ENCODE results near the gene DLG5.

Gene DLG5

DNA sequence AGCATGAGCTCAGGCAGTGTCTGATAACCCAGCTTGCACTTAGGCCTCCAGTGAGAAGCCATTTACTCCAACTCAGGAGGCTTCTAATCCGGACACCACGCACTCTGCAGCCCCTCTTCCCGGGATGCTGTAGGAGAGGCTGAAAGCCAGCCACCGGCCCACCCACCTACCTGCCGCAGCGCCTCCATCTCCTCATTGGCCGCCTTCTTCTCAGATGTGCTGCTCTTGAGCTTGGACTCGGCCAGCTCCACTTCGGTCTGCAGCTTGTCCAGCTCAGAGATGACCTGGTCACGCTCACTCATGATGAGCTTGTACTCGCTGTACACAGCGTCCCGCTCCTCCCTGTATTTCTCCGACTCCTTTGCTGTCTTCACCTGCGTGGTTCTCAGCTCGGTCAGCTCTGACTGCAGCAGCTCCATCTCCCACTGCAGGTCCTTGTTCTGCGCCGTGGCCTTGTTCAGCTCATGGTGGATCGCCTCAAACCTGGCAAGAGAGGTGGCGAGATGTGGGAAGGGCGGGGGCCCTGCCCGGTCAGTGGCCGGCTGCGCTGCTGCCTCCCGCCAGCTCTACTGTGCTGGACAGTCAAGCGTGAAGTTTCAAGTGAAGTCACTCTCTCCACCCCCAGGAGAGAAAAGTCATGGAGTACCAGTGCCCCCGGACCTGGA is 84.7 kb downstream of the DLG5 start:
- no peak for DNase-seq

DNA sequence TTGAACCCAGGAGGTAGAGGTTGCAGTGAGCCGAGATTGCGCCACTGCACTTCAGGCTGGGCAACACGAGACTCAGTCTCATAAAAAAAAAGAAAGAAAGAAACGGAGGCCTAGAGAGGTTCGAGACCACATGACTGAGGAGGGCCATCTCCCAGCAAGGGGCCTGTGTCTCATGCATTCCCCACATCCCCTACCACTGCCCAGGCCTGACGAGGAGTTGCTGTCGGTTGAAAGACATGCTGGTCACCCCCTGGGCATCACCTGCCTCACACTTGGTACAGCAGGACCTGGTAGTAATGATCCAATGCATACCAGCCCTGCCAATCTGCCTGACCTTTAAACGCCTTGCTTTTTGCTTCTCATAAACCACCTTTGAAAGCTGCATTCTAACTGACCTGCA is 85.9 kb downstream of the DLG5 start:
- no peak for DNase-seq

DNA sequence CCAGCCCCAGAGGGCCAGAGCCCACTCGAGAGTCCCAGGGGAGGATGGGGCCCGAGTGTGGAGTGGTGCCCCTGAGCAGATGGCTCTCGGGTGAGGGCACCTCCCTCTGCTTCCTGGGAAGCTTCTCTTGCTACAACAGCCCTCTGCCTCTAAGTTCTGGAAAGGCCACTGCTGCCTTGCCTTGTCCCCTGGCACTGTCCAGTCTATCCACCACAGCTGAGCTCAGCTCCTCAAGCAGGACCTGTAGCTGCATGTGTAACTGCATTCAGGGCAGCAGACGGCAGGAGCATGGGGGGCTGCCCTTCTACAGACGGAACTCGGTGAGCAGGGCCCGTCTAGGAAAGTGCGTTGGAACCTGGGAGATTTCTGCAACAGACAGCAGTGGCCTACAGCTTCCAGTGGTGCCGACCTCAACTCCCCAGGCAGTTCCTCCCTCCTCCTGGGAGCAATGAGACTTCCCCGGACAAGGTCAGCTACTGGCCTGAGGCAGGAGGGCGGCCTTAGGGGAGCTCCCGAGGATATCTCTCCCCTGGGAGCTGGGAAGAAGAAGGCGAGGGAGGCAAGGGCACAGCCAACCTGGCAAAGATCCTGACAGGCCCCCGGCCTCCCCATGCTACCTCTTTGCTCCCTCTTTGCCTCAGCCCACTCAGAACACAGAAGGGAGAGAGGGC is 88.5 kb downstream of the DLG5 start:
- no peak for DNase-seq

DNA sequence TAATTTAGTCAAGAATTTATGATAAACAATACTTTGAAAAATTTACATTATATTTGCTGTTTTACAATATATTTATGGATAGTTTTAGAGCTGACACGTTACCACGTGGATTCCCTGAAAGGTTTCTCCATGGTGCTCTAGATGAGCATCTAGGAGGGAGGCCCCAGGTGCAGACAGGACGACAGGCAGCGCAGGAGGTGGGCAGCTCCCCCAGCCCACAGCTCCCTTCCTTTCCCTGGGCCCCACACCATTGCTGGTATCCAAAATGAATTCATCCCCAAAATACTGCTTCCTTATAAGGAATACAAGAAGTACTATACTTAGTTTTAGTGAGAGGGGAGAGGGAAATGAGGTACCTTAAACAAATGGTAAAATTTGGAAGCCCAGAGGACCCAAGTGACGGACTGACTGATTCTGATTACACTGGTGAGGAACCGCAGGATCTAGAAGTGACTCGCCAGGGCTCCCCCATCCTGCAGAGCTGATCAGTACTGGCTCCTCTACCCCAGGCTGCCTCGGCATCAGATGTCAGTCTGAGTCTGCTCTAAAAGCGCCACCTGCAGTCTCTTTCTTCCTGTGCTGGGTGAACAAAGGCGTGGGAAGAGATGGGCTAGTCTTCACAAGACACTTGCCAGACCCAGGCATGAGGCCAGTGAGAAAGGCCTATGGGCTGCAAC is 89.2 kb downstream of the DLG5 start:
- no peak for DNase-seq

DNA sequence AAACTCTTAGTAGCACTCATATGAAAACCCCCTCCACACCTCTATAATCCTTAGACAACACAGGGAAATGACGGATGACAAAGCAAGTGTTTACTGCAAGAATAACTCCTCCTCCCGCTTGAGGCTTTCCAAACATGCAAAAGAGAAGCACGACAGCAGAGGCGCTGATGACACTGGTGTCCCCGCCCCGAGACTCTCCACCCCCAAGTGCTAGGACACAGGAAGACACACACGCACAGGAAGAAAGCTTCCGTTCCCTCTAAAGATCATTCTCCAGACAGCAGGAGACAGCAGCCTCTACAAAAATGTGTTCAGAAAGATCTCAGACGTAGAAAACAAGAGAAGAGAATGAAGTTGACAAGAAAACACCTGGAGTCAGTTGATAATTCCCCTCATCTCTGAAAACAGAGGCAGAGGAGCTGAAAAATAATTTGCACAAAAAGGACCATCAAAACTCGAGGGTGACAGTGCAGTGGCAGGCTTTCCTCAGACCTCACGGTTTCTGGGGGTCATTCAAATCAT is 90.2 kb downstream of the DLG5 start:
- no peak for DNase-seq

DNA sequence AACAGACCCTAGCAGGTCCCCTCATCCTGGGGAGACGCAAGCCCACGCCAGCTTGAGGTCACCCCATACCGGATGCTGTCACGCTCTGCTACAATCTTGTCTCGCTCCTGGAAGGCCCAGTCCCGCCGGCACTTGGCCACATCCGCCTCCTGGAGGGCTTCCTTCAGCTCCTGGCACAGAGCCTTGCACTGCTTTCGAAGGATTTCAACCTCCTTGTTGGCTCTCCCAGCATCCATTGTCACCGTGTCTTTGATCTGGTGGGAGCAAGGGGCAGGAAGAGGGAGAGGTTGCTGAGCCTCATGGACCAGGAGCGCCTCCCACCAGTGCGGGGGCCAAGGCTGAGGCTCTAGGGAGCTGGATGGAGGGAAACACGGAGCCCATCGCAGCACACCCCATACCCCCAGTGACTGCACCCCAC is 90.9 kb downstream of the DLG5 start:
- no peak for DNase-seq

DNA sequence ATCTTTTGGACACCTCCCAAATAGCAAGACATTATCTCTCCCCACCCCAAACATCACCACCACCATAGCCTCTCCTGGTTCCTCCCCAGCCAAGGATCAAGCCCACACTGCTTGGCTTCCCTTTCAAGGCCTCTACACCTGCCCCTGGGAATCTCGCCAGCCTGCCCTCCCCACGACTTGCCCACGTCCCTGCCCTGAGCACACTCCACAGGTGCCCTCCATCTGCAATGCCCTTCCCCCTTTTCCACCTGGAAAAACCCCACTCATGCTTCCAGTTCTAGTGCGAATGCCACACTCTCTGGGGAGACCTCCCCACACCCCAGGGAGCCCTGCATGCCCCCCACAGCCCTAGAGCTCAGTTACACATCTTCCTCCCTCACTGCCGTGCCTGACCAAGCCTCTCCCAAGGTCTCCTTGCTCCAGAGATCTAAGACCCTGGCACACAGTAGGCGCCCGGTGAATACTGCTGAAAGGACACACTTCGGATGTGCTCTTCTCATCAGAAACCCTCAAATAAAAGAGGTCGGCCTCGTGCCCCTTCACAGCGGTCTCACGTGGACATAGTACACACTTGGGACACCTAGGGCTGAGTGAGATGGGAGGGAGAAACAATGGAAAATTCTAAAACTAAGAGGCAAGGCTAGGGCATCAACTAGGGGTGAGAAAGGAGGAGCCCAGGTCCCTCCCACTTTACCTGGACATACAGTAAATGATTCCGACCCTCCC is 91.4 kb downstream of the DLG5 start:
- no peak for DNase-seq

DNA sequence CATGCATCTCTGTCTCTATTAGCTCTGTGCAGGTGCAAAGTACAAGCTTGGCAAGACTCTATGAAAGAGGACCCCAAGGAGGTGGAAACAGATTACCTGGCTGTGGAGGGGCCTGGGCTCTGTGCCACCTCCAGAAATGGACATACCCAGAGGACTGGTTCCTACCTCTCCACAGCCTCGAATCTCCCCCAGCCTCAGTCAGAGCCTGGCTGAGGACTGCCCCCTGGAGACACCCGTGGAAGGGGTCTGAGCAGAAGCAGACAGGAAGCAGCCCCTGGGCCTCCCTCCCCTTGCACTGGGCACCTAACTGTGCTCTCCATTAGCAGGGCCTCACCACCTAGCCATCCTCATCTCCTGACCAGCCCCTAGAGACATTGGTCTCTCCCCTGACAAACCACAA is 92.0 kb downstream of the DLG5 start:
- no peak for DNase-seq

DNA sequence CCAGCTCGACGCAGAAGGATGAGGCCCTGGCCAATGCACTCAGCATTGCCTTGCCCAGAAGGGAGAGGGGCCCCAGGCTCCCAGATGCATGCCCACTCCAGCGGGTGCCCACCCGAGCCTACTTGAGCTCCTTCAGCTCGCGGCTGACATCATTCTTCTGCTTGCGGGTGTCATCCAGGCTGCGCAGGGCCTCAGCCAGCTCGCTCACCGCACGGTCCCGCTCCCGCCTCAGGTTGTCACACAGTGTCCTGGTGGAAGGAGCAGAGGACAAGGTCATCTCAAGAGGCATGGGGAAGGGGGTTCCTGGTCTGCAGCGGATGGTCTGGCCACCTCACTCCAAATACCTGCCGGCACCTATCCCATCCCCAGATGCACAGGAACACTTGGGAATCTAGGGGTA is 92.8 kb downstream of the DLG5 start:
- no peak for DNase-seq

DNA sequence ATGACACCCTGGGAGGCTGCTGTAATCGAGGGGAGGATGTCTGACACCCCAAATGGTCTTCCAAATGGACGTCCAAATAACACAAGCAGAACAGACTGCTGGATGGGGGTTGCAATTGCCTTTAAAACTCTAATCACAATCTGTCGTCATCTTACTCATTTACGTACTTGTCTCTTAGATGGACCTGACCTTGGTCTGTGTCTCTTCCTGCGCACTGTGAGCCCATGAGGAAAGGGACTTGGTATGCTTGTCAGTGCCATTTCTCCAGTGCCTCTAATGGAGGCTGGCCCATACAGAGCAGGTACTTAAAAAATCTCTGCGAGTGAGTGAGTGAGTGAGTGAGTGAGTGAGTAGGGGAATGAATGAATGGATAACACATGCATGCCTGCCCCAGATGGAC is 93.3 kb downstream of the DLG5 start:
- DNase-seq, result no peak

DNA sequence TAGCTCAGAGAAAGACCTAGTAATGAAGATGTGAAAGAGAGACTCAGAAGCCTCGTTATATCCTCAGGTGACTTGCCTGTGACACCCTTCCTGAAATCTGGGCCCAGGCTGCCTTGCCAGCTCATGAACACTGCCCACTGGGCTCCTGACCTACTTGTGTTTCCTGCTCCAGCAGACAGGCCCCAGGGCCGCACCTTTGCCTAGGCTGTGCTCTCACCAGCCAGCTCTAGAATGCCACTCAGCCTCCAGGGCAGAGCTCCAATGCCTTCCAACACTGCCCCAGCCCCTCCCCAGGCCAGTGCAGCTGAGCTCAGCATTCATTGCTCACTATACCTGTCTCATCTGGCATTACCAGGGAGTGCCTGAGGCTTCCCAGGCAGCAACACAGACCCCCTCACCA is 94.3 kb downstream of the DLG5 start:
- DNase-seq, result no peak

DNA sequence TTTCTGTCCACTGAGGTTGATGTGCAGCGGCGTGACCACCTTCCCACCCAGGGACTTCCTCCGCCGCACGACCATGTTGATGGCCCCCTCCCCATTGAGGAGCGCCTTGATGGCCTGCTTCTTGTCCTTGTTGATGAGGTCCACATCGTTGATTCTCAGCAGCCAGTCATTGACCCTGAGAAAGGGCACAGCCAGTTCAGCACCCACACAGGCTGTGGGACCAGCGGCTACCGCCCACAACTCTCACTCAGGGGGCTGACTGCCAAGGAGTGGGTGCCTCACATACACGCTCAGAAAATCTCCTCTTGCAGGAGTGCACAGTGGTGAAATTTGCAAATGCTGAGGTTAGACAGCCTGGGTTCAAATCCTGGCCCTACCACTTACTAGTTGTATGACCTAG is 97.2 kb downstream of the DLG5 start:
- no peak for DNase-seq

DNA sequence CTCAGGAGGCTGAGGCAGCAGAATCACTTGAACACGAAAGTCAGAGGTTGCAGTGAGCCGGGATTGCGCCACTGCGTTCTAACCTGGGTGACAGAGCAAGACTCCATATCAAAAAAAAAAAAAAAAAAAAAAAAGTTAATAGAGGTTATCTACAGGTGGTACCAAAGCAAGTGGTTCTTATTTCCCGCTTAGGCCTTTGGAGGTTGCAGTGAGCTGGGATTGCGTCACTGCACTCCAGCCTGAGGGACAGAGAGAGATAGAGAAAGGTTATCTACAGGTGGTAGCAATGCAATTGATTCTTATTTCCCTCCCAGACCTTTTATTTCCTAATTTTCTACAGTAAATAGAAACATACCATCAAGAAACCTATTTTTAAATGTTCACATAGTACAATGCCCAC is 98.2 kb downstream of the DLG5 start:
- DNase-seq, result no peak

DNA sequence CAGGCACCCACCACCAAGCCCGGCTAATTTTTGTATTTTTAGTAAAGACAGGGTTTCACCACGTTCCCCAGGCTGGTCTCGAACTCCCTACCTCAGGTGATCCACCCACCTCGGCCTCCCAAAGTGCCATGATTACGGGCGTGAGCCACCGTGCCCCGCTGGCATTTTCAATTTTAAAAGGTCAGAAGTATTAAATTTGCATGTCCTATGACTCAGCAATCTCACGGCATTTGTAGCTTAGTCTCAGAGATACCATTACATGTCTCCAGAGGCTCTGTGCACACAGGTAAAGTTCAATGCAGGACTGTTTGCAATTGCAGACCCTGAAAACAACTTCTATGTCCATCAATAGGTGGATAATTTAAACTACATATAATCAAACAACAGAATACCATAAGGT is 99.2 kb downstream of the DLG5 start:
- no peak for DNase-seq

DNA sequence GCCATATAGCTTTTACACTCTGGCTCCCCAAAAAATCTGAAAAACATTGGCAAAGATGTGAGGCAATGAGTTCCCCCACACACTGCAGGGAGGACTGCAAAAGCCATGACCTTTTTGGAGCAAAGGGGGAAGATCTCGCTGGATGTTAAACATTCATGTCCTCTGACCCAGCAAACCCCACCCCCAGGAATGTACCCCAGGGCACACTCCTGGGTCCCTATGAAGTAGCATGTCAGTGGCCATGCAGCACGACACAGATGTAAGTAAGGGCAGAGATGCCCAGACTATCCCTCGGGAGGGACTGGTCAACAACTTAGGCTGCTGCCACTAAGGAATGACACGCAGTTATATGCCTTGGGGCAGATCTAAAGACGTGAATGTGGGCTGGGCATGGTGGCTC is 100.6 kb downstream of the DLG5 start:
- DNase-seq, result no peak

DNA sequence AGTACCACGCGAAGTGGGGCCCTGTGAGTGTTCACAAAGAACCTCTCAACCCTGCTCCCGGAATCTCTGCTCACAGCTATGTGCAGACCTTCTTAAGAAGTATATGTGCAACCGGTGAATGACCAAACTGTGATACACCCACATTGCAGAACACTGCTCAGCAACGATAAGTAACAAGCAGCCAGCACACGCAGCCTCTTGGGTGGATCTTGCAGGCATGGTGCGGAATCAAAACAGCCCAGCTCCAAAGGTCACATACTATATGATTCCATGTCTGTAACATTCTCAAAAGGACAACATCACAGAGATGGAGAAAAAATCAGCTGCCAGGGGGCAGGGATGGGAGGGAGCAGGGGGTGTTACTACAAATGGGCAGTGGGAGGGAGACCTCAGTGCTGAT is 101.6 kb downstream of the DLG5 start:
- DNase-seq, result no peak

DNA sequence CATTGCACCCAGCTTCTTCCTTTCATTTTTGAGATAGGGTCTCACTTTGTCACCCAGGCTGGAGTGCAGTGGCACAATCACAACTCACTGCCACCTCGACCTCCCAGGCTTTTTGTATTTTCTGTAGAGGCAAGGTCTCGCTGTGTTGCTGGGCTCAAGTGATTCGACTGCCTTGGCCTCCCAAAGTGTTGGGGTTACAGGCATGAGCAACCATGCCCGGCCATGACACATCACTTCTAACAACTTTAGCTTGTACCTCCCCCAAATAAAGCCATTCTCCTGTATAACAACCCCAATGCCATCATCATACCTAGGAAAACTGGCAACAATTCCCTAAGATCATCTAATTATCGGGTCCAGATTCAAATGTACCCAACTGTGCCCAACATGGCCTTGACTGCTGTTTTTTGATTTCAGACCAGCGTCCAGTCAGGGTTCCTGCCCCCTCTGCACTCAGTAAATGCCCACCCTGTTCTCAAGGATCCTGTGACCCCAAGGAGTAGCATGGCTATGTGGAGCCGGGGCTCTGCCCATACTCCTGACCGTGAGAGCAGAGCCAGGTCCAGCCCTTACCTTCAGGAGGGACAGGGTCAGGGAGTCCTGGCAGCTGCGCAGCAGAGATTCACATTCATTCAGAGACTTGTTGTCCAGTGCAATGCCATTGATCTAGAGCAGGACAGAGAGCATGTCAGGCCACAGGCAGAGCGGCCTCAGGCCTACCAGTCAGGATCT is 102.6 kb downstream of the DLG5 start:
- no peak for DNase-seq

DNA sequence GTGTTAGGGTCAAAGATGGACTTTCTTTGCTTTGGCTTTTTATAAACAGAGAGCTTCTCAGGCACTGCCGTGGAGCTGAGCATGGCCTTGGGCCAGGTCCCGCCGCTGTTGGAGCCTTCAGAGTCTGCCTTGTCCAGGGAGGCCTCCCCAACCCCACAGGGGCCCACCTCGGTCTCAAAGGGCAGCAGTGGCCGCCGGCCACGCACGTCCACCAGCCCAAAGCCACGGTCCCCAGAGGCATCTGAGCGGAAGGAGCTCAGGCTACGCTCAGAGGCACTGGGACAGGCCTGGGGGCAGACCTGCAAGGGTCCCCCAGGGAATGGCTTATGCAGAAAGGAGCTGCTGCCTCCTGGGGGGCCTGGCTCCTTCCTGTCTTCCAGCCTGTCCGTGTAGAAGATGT is 105.0 kb downstream of the DLG5 start:
- no peak for DNase-seq

DNA sequence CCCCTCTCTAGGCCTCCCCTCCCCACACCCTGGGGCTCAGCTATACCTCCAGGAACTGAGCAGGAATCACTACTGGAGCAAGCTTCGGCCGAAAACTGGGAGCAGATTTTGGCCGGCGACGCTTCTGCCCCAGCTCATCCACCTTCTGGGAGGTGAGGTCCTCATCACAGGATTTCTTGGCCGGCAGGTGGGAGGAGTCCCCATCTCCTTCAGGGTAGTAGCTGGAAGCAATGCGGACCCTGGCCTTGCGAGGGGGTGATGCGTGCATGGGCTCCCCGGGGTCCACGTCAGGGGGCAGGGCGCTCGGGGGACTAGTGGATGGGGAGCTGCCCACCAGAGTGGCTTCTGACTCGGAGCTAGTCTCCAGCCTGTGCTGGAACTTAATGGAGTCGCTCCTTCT is 105.5 kb downstream of the DLG5 start:
- no peak for DNase-seq

DNA sequence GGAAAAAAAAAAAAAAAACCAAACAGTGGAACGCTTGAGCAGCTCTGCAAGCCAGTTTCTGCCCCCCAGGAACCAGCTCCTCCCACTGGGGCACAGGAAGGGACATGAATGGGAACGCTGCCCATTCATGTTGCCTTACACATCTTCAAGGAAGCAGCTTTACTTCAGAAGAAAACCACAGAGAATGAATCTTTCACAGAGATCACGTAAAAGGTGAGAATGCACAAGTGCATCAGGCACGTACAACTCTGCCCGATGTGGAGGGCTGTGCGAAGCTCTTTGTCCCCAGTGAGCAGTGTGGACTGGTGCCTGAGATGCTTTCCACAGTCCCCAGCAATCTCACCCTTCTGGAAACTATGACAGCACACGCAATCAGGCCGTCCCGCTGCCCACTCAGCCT is 106.2 kb downstream of the DLG5 start:
- no peak for DNase-seq

DNA sequence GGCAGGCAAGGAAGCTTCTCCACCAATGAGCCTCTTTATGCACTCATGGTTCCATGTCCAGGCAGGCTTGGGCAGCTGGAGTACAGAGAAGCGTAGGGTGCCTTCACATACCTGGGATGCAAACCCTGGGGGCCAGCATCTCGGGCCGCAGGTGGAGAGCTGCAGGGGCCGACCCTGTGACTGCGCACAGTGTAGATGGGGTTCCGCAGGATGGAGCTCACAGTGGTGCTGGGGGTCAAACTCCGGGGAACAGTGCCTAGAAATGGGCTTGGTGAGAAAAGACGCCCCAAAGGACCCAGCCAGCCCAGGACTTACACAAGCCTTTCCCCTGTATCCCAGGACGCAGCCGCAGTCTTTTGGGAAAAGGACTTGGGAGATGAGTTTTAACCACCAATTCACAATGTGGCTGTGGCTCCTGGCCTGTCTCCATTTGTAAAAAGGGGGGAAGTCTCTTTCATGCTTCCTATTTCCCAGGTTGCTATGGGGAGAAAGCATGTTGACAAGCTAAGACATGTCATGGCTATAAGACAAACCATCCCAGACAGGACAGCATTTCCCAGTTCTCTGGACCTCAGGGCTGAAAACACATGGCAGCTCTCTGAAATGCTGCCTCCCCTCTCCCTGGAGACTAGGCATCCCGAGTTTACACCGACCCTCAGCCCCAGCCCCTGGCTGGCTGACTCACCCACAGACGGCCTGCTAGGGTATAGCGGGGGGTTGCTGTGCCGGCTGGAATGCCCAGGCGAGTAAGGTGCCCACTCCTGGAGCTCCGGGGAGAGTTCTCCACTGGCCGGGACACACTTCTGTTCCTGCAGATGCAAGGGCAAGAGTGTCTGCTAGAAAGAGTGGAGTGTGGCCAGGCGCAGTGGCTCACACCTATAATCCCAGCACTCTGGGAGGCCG is 107.1 kb downstream of the DLG5 start:
- DNase-seq, result no peak

DNA sequence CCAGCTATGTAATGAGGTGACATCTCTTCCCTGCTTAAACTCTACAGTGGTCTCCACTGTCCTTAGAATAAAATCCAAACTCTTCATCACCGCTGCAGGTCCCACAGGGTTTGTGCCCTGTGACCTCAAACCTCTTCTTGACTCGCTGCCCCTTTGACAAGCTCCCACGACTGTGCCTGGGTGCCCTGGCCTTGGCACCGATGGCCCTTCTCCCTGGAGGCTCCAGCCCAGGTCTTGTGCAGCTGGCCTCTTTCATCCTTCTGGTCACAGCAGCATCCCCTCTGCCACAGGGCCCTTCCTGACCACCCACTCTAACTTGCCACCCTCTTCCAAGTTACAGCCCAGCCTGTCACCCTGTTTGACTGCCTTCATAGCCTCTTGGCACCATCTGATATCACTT is 108.2 kb downstream of the DLG5 start:
- no peak for DNase-seq
